ENCODE results near the gene MDC1. TPM values are rescaled to one million over a fixed set of nuclear protein-coding genes. Genes with fewer than 3 reads are reported as not detected.
"Not testable (repeated sequence)": the region's sequence is repeated elsewhere in the genome, so short reads cannot be mapped to it uniquely, and the experiment has no call there.

The MDC1 gene
- total RNA-seq, 1 donor from 2014 or later = 4.1 TPM

DNA sequence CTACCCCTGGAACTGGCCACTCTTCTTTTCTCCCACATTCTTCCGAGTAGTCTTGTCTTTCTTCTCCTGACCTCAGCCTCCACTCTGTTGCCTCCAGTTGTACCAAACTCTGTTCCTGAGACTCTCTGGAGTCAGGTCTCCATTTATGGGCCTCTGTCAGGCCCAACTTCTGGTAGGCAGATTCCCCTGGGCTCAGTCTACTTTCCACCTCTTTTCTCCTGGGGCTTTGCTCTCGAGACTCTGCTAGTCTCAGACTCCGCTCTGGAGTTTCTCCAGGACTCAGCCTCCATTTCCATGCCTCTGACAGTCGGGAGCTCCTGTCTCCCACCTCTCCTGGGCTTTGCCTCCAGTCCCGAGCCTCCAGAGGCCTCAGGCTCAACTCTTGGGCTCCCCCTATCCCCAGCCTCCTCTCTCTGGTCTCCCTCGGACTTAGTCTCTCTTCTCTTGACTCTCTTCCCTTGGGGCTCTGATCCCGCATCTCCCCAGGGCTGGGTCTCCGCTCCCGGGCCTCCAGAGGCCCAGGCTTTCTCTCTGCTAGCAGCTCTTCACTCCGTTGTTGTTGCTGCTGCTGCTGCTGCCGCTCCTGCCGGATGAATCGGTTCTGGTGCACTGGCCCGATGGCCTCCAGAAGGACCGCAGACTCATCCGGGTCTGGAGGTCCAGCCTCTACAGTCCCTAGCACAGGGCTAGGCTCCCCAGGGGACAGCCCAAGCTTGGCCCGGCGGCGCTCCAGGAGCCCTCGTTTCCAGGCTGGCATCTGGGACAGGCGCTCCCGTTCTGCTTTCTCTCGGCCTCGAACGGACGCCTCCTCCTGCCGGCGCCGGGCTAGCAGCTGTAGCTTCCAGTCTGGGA, 31.7 kb downstream of the MDC1 start:
- DNase-seq (ENCODE audit: low spot score in 2 of 2) (no peak), FAIRE-seq (no peak)

GRCh38 chr6:30684386-30685156, 32.5 kb downstream of the MDC1 start:
- FAIRE-seq (no peak), DNase-seq (ENCODE audit: low spot score in 2 of 2) (no peak)

DNA sequence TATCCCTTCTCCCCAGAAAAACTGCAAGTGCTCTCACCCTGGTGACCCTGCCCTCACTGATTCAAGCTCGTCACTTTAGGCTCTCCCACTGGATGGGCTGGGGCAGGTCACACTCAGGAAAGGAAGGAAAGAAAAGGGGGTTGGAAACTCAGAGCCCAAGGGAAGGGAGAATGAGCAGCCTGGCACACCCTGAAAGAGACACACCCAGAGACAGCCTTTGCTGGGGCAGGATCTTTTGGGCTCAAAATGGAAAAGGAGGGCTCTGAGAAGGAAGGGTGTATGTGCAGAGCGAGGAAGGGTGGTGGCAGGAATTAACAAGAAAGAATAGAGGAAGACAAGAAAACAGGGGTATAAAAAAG, 33.1 kb downstream of the MDC1 start:
- DNase-seq (ENCODE audit: low spot score in 2 of 2) (no peak), FAIRE-seq (no peak)

DNA sequence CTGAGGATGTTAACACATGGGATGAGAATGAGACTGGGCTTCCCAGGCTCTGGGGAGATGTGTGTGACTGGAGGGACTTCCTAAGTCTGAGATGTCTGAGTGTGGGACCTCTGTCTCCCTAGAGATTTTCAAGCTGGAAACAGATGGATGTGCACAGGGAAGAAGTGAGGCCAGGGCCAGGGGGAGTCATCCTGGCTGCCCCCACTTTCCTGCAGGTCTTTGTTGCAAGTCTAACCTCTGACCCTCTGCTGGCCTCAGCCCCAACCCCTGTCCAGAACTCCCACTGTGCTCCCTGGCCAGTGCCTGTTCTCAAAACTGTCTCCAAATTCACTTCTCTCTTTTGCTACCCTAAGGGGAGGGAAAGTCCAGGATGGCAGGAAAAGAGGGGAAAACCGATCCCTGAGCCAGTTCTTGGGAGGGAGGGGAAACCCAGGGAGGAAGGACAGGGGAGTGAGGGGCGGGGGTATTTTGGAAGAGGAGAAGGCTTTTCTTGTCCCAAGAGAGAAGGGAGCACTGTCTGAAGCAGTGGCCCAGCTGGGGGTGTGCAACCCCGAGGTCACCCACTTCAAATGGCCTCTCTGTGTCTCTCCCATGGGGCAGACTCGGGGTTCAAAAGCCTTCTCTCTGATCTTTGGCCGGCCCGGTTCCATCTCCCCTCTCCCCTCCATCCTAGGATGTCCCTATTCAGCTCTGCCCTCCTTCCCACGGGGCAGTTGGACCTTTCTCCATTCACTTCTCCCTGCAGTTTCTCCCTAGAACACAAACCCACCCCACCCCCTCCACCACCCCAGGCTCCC, 33.7 kb downstream of the MDC1 start:
- DNase-seq (ENCODE audit: low spot score in 2 of 2) = no peak
- no peak for FAIRE-seq

GRCh38 chr6:30682143-30683117, 34.7 kb downstream of the MDC1 start:
- peak in 1 of 2 donors; percentile 67 for DNase-seq (ENCODE audit: low spot score in 2 of 2)
- no peak for FAIRE-seq

- DNase-seq (ENCODE audit: low spot score in 2 of 2) (no peak), FAIRE-seq (no peak)
Observed at GRCh38 chr6:30681766-30682142, 35.3 kb downstream of the MDC1 start.

- DNase-seq (ENCODE audit: low spot score in 2 of 2) (no peak), FAIRE-seq (no peak)
Observed at GRCh38 chr6:30679765-30680535, 37.1 kb downstream of the MDC1 start.

GRCh38 chr6:30678964-30679726, 37.9 kb downstream of the MDC1 start:
- DNase-seq (ENCODE audit: low spot score in 2 of 2) (peak; percentile 76 to 80), FAIRE-seq (no peak)

DNA sequence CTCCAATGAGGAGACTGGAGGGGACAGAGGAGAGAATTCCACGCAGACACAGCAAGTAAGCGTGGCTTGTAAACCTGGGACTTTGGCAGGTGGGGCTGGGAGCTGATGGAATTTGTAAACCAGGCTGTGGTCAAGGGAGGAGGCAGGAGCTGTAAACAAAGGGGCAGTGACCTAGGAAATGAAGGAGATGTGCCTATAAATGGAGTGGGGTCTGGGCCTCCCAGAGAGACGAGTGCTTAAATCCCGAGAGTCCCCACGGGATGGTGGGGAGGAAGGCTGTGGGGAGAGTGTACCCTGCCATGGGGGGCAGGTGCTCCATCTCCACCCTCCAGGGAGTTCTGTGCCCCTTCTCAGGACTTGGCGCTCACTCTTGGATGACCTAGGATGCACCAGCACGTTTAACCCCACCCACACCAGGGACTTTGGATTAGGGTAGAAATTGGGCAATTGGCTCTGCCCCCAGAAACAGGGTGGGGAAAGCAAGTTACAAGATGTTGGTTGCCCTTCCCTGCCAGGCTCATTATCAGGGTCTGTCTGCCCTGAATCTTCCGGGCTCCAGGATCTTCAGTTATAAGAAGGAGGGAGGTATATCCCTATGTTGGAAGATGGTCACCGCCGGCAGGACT, 40.3 kb downstream of the MDC1 start:
- FAIRE-seq = no peak
- DNase-seq (ENCODE audit: low spot score in 2 of 2) = no peak

- FAIRE-seq = no peak
- DNase-seq (ENCODE audit: low spot score in 2 of 2) = peak; percentile 83 to 87
Observed at GRCh38 chr6:30672445-30673253, 44.4 kb downstream of the MDC1 start, which contains the start of gene DHX16. TSS of gene DHX16 (minus strand) at chr6:30673006. CDS start at chr6:30672841, 165 bp downstream.

GRCh38 chr6:30670760-30671527, 46.1 kb downstream of the MDC1 start:
- DNase-seq (ENCODE audit: low spot score in 2 of 2) (no peak), FAIRE-seq (no peak)

DNA sequence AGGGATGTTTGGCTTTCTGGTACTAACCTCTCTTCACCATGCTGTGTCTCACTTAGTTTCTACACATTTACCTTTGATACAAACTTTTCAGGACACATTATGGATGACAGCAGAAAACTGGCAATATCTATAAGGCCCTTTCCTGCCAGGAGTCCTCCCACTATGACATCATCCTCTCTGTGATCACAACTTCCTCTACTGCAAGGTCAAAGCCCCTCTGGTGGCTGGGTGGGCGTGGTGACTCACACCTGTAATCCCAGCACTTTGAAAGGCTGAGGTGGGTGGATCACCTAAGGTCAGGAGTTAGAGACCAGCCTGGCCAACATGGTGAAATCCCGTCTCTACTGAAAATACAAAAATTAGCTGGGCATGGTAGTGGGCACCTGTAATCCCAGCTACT, 50.8 kb downstream of the MDC1 start:
- not testable (repeated sequence) for FAIRE-seq; DNase-seq (ENCODE audit: low spot score in 2 of 2)

DNA sequence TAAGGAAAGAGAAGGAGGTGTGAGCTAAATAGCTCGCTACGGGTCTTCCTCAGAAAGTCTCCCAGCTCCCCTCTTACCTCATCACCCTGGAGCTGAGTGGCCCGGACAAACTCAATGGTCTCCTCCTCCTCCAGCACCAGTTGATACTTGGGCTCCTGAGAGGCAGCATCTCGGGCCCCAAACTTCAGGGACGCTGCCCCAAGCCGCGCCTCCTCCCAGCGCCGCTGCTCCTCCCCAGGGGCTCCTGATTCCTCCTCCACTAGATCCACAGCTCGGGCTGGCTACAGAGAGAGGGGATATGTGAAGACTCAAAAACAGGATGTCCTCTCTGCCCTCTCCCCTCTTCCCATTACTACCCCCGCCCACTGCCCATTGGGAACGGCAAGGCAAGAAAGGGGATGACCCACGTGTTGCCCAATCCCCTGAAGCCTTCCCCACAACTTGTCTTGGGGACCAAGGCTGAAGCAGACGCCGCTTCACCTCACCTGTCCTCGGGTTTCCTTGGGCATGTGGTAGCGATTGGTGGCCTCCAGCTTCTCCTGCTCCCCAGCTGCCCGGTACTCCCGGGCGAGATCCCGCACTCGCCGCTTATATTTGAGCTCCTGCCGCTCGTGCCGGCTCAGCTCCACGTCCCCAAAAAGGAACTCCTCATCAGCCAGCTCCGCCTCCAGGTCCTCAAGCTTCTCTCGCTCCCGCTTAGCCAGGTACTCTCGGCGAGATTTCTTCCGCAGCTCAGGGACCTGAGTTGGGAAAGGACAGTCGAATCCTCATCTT, 51.9 kb downstream of the MDC1 start:
- no peak for DNase-seq (ENCODE audit: low spot score in 2 of 2)
- no peak for FAIRE-seq

DNA sequence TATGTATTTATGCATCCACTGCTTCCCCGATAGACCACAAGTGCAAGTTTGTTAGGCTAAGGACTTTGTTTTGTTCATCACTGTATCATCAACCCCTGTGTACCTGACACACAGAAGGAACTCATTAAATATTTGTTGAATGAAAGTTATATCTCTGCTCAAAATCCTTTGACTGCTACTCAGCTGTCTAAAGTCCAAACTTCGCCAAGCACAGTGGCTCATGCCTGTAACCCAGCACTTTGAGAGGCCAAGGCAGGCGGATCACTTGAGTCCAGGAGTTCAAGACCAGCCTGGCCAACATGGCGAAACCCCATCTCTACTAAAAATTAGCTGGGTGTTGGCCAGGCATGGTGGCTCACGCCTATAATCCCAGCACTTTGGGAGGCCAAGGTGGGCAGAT, 59.2 kb downstream of the MDC1 start:
- DNase-seq (ENCODE audit: low spot score in 2 of 2); FAIRE-seq: not testable (repeated sequence)

DNA sequence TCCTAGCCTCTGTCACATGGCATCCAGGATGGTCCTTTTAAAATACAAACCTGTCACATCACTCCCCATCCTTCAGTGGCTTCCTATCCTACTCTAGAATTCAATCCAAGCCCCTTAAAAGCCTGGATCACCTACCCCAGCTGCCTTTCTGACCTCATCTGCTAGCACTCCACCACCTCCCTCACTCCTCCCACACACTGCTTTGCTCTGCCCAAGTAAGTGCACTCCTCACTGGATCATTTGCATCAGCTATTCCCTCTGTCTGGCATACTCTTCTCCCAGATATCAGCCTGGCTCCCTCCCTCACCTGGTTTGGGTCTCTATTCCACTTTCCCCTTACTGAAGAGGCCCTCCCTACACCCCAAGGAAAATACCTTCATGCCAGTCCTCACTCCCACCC, 59.6 kb downstream of the MDC1 start:
- FAIRE-seq (no peak), DNase-seq (ENCODE audit: low spot score in 2 of 2) (no peak)

All from frontal cortex (tissue), 4 donors.